ENCODE data around the gene LIMCH1. TPM values are rescaled to one million over a fixed set of nuclear protein-coding genes. Genes with fewer than 3 reads are reported as not detected.

Gene LIMCH1
- total RNA-seq, 2 donors from 2014 or later: 9.3 to 24.1 TPM

GRCh38 chr4:41549478-41549877 is 11.5 kb downstream of the LIMCH1 start:
- ATAC-seq: no peak
- Histone ChIP-seq H3K27me3 (no peaks in the 10 kb centered on the region), H3K27ac (no peak overlapping the region), H3K36me3 (replicated peaks in 1 of 2; ENCODE audit: insufficient read depth in 1 of 2, low read depth in 2 of 2) (no peaks in the 10 kb centered on the region), H3K4me3 (no peak overlapping the region), H3K9me3 (no peaks in the 10 kb centered on the region), H3K4me1 (peaks cover 37% of the 10 kb centered on the region)
- DNase-seq: no peak
- WGBS, 2 donors: 64 to 70% methylated on average over 3 of the region's 3 CpGs
- TF ChIP-seq POLR2A (IDR thresholded peaks at IDR 0.05) (no peak), CTCF (IDR thresholded peaks at IDR 0.05) (no peak)
- intact Hi-C loops (cut with DNase I): no loop called here

- peak overlapping the region in 2 of 4 donors; percentile 26 to 41 for H3K27ac ChIP-seq
Observed at GRCh38 chr4:41550308-41550707, 12.4 kb downstream of the LIMCH1 start.

GRCh38 chr4:41551536-41551935 is 13.6 kb downstream of the LIMCH1 start:
- Histone ChIP-seq H3K27ac (no peak overlapping the region), H3K36me3 (replicated peaks in 1 of 2; ENCODE audit: insufficient read depth in 1 of 2, low read depth in 2 of 2) (no peaks in the 10 kb centered on the region), H3K9me3 (no peaks in the 10 kb centered on the region), H3K27me3 (no peaks in the 10 kb centered on the region), H3K4me1 (peaks cover 37% of the 10 kb centered on the region), H3K4me3 (no peak overlapping the region)
- 90 to 92% methylated on average over 2 of the region's 2 CpGs for WGBS, 2 donors
- intact Hi-C loops (cut with DNase I): no loop called here
- TF ChIP-seq POLR2A (IDR thresholded peaks at IDR 0.05) (no peak), CTCF (IDR thresholded peaks at IDR 0.05) (no peak)
- ATAC-seq (no peak), DNase-seq (no peak)

More at GRCh38 chr4:41550308-41550707, 12.4 kb downstream of the LIMCH1 start:
- H3K4me1 ChIP-seq: peaks cover 37% of the 10 kb centered on the region
- no peaks in the 10 kb centered on the region for H3K27me3 ChIP-seq
- no peaks in the 10 kb centered on the region for H3K36me3 ChIP-seq (replicated peaks in 1 of 2; ENCODE audit: insufficient read depth in 1 of 2, low read depth in 2 of 2)
- ATAC-seq: peak; percentile 94
- no peaks in the 10 kb centered on the region for H3K9me3 ChIP-seq
- peak in 1 of 4 donors; percentile 51 for DNase-seq
- intact Hi-C loops (cut with DNase I): no loop called here
- TF ChIP-seq POLR2A (IDR thresholded peaks at IDR 0.05) (no peak), CTCF (IDR thresholded peaks at IDR 0.05) (no peak)
- H3K4me3 ChIP-seq: no peak overlapping the region

GRCh38 chr4:41554905-41555304 is 16.9 kb downstream of the LIMCH1 start:
- TF ChIP-seq CTCF (IDR thresholded peaks at IDR 0.05) (no peak), POLR2A (IDR thresholded peaks at IDR 0.05) (no peak)
- DNase-seq: no peak
- Histone ChIP-seq H3K4me3 (no peak overlapping the region), H3K4me1 (peaks cover 18% of the 10 kb centered on the region), H3K27me3 (no peaks in the 10 kb centered on the region), H3K27ac (no peak overlapping the region), H3K9me3 (no peaks in the 10 kb centered on the region), H3K36me3 (replicated peaks in 1 of 2; ENCODE audit: insufficient read depth in 1 of 2, low read depth in 2 of 2) (no peaks in the 10 kb centered on the region)
- no peak for ATAC-seq
- intact Hi-C loops (cut with DNase I): no loop called here
- 81 to 85% methylated on average over 4 of the region's 4 CpGs for WGBS, 2 donors

- 91 to 94% methylated on average over 1 of the region's 1 CpG for WGBS, 2 donors
- no peak for ATAC-seq
Observed at GRCh38 chr4:41556526-41556925, 18.6 kb downstream of the LIMCH1 start.

More at GRCh38 chr4:41556526-41556925, 18.6 kb downstream of the LIMCH1 start:
- intact Hi-C loops (cut with DNase I): no loop called here
- Histone ChIP-seq H3K27ac (no peak overlapping the region), H3K4me3 (no peak overlapping the region), H3K27me3 (no peaks in the 10 kb centered on the region), H3K4me1 (peaks cover 2% of the 10 kb centered on the region), H3K9me3 (no peaks in the 10 kb centered on the region), H3K36me3 (replicated peaks in 1 of 2; ENCODE audit: insufficient read depth in 1 of 2, low read depth in 2 of 2) (no peaks in the 10 kb centered on the region)
- TF ChIP-seq CTCF (IDR thresholded peaks at IDR 0.05): no peak
- TF ChIP-seq POLR2A (IDR thresholded peaks at IDR 0.05): no peak
- DNase-seq: no peak

Data from body of pancreas (tissue), 4 donors.